ENCODE data around the gene PIK3CA. TPM values are rescaled to one million over a fixed set of nuclear protein-coding genes. Genes with fewer than 3 reads are reported as not detected.
"Not testable (repeated sequence)": the region's sequence is repeated elsewhere in the genome, so short reads cannot be mapped to it uniquely, and the experiment has no call there.

PIK3CA gene
- total RNA-seq, 2 experiments from 2014 or later, result 9.0 to 17.8 TPM

- H4K20me1 ChIP-seq (ENCODE audit: insufficient read depth, low read length), result no peaks in the 10 kb centered on the region
- no peaks in the 10 kb centered on the region for H3K36me3 ChIP-seq (ENCODE audit: insufficient read depth, low read length)
- H3K9me3 ChIP-seq (ENCODE audit: low read length), result no peaks in the 10 kb centered on the region
- no peak overlapping the region for H3K4me2 ChIP-seq (ENCODE audit: low read length)
- no peak for DNase-seq (ENCODE audit: low spot score)
- ChIA-PET POLR2A (no interaction called here), CTCF (ENCODE audit: unreplicated experiment) (no interaction called here)
- TF ChIP-seq EZH2phosphoT487 (IDR thresholded peaks at IDR 0.05; ENCODE audit: borderline replicate concordance, low read depth, low read length), result no peak
- TF ChIP-seq, protein P1, sequence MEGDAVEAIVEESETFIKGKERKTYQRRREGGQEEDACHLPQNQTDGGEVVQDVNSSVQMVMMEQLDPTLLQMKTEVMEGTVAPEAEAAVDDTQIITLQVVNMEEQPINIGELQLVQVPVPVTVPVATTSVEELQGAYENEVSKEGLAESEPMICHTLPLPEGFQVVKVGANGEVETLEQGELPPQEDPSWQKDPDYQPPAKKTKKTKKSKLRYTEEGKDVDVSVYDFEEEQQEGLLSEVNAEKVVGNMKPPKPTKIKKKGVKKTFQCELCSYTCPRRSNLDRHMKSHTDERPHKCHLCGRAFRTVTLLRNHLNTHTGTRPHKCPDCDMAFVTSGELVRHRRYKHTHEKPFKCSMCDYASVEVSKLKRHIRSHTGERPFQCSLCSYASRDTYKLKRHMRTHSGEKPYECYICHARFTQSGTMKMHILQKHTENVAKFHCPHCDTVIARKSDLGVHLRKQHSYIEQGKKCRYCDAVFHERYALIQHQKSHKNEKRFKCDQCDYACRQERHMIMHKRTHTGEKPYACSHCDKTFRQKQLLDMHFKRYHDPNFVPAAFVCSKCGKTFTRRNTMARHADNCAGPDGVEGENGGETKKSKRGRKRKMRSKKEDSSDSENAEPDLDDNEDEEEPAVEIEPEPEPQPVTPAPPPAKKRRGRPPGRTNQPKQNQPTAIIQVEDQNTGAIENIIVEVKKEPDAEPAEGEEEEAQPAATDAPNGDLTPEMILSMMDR (conservative IDR thresholded peaks at IDR 0.05; ENCODE audit: low read length), result no peak
- H3K79me2 ChIP-seq (ENCODE audit: insufficient read depth, low read depth, low read length), result no peaks in the 10 kb centered on the region
- no peak overlapping the region for H3K4me3 ChIP-seq (ENCODE audit: low read depth, low read length, poor library complexity, severe bottlenecking)
- no TSS peak for BruUV-seq (replicated peaks)
- intact Hi-C loops (cut with micrococcal nuclease; ENCODE audit: unreplicated experiment), result no loop called here
- H2AFZ ChIP-seq (ENCODE audit: low read length), result no peak overlapping the region
- H3K9me2 ChIP-seq (ENCODE audit: insufficient read depth, low read length), result no peaks in the 10 kb centered on the region
- no peaks in the 10 kb centered on the region for H3K4me1 ChIP-seq (ENCODE audit: insufficient read depth, low read length, poor library complexity, severe bottlenecking)
- no peak overlapping the region for H3K27ac ChIP-seq (ENCODE audit: low read depth, low read length, poor library complexity, severe bottlenecking)
Observed at GRCh38 chr3:179116816-179117215, 31.3 kb upstream of the PIK3CA start.

DNA sequence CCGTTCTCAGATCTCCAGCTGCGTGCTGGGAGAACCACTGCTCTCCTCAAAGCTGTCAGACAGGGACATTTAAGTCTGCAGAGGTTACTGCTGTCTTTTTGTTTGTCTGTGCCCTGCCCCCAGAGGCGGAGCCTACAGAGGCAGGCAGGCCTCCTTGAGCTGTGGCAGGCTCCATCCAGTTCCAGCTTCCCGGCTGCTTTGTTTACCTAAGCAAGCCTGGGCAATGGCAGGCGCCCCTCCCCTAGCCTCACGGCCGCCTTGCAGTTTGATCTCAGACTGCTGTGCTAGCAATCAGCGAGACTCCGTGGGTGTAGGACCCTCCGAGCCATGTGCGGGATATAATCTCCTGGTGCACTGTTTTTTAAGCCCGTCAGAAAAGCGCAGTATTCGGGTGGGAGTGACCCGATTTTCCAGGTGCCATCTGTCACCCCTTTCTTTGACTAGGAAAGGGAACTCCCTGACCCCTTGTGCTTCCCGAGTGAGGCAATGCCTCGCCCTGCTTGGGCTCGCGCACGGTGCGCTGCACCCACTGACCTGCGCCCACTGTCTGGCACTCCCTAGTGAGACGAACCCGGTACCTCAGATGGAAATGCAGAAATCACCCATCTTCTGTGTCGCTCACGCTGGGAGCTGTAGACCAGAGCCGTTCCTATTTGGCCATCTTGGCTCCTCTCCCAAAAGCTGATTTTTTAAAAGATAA is 15.8 kb upstream of the PIK3CA start:
- H4K20me1 ChIP-seq (ENCODE audit: insufficient read depth, low read length); H2AFZ ChIP-seq (ENCODE audit: low read length); H3K79me2 ChIP-seq (ENCODE audit: insufficient read depth, low read depth, low read length); intact Hi-C loops (cut with micrococcal nuclease; ENCODE audit: unreplicated experiment); H3K27ac ChIP-seq (ENCODE audit: low read depth, low read length, poor library complexity, severe bottlenecking); BruUV-seq (replicated peaks); H3K4me3 ChIP-seq (ENCODE audit: low read depth, low read length, poor library complexity, severe bottlenecking); CTCF ChIA-PET (ENCODE audit: unreplicated experiment); H3K36me3 ChIP-seq (ENCODE audit: insufficient read depth, low read length); POLR2A ChIA-PET; H3K9me2 ChIP-seq (ENCODE audit: insufficient read depth, low read length); H3K4me1 ChIP-seq (ENCODE audit: insufficient read depth, low read length, poor library complexity, severe bottlenecking); H3K9me3 ChIP-seq (ENCODE audit: low read length); H3K4me2 ChIP-seq (ENCODE audit: low read length); DNase-seq (ENCODE audit: low spot score): not testable (repeated sequence)

GRCh38 chr3:179133575-179133974 is 14.6 kb upstream of the PIK3CA start:
- CTCF ChIA-PET (ENCODE audit: unreplicated experiment), result no interaction called here

More at GRCh38 chr3:179133575-179133974, 14.6 kb upstream of the PIK3CA start:
- H3K9me3 ChIP-seq (ENCODE audit: low read length), result no peaks in the 10 kb centered on the region
- no peak overlapping the region for H2AFZ ChIP-seq (ENCODE audit: low read length)
- no peak overlapping the region for H3K4me2 ChIP-seq (ENCODE audit: low read length)
- TF ChIP-seq, protein P1 (conservative IDR thresholded peaks at IDR 0.05; ENCODE audit: low read length), result no peak
- TF ChIP-seq EZH2phosphoT487 (IDR thresholded peaks at IDR 0.05; ENCODE audit: borderline replicate concordance, low read depth, low read length), result no peak
- no peaks in the 10 kb centered on the region for H3K79me2 ChIP-seq (ENCODE audit: insufficient read depth, low read depth, low read length)
- no TSS peak for BruUV-seq (replicated peaks)
- H3K36me3 ChIP-seq (ENCODE audit: insufficient read depth, low read length), result no peaks in the 10 kb centered on the region
- H3K4me3 ChIP-seq (ENCODE audit: low read depth, low read length, poor library complexity, severe bottlenecking), result no peak overlapping the region
- DNase-seq (ENCODE audit: low spot score), result no peak
- no peaks in the 10 kb centered on the region for H4K20me1 ChIP-seq (ENCODE audit: insufficient read depth, low read length)
- H3K27ac ChIP-seq (ENCODE audit: low read depth, low read length, poor library complexity, severe bottlenecking), result no peak overlapping the region
- H3K9me2 ChIP-seq (ENCODE audit: insufficient read depth, low read length), result no peaks in the 10 kb centered on the region
- POLR2A ChIA-PET, result interaction anchor here (0.7 kb wide), 1 partner anchor 18 kb away, joined by 3 read pairs; no protein-coding TSS in a partner anchor
- H3K4me1 ChIP-seq (ENCODE audit: insufficient read depth, low read length, poor library complexity, severe bottlenecking), result no peaks in the 10 kb centered on the region
- intact Hi-C loops (cut with micrococcal nuclease; ENCODE audit: unreplicated experiment), result no loop called here

All from OCI-LY7 (cell line).